GM12875 (cell line): ENCODE data around the gene THRB.

Source experiments
- H3K4me3 ChIP-seq: one replicate; pipeline ENCODE4 v1.5.1; 2011; ENCODE audit warnings: low read depth, low read length, control low read depth
- CTCF ChIP-seq: IDR thresholded peaks from 2 replicates; pipeline ENCODE4 v1.5.1; 2011; ENCODE audit warnings: low read depth, mild to moderate bottlenecking, control low read depth, inconsistent platforms, low read length, moderate library complexity, borderline replicate concordance; ENCODE audit not compliant: insufficient read depth

Gene THRB

GRCh38 chr3:24299806-24300626 is 194.6 kb downstream of the THRB start:
- H3K4me3 ChIP-seq, result no peak overlapping the region
- TF ChIP-seq CTCF, result no peak

- no peak overlapping the region for H3K4me3 ChIP-seq
- TF ChIP-seq CTCF, result no peak
These were observed 195.3 kb downstream of the THRB start for GRCh38 chr3:24299246-24299805.

GRCh38 chr3:24296441-24297205 is 198.0 kb downstream of the THRB start:
- H3K4me3 ChIP-seq, result no peak overlapping the region
- no peak for TF ChIP-seq CTCF

- H3K4me3 ChIP-seq, result no peak overlapping the region
- TF ChIP-seq CTCF, result no peak
These were observed 200.5 kb downstream of the THRB start for GRCh38 chr3:24294150-24294549.

- no peak for TF ChIP-seq CTCF
- no peak overlapping the region for H3K4me3 ChIP-seq
These were observed 203.0 kb downstream of the THRB start for GRCh38 chr3:24291646-24292045.

GRCh38 chr3:24290596-24290995 is 204.1 kb downstream of the THRB start:
- no peak for TF ChIP-seq CTCF
- H3K4me3 ChIP-seq, result no peak overlapping the region
